ENCODE results near the gene HDAC5.

HDAC5 gene
- 96.4 to 112 (median 98.1) reads per million in 3 donors for total RNA-seq

GRCh38 chr17:44123356-44124117, at the start of gene HDAC5:
Gene HDAC5 (minus strand): TSS chr17:44123641. CDS start chr17:44117515, 6,126 bp downstream.
- peaks cover 14% of the 10 kb centered on the region for H3K4me1 ChIP-seq (ENCODE audit: control insufficient read depth, insufficient read depth, low read length, poor library complexity, severe bottlenecking)
- no peaks in the 10 kb centered on the region for H3K36me3 ChIP-seq (ENCODE audit: control insufficient read depth, insufficient read depth, low read length)
- DNase-seq, result peak; percentile 89 to 94 (median 93)
- peak within 1 kb of the TSS; percentile 94 for H3K4me3 ChIP-seq (ENCODE audit: insufficient read depth, low read depth, low read length, poor library complexity, severe bottlenecking)
- H3K27me3 ChIP-seq (replicated peaks; ENCODE audit: control insufficient read depth, insufficient read depth, low read length, poor library complexity, severe bottlenecking), result no peaks in the 10 kb centered on the region
- no peaks in the 10 kb centered on the region for H3K9me3 ChIP-seq (ENCODE audit: control insufficient read depth, low read length)
- peak within 1 kb of the TSS; percentile 70 for H3K27ac ChIP-seq (ENCODE audit: insufficient read depth, low read length, poor library complexity, severe bottlenecking)

- no peaks in the 10 kb centered on the region for H3K27me3 ChIP-seq (replicated peaks; ENCODE audit: control insufficient read depth, insufficient read depth, low read length, poor library complexity, severe bottlenecking)
- no peaks in the 10 kb centered on the region for H3K36me3 ChIP-seq (ENCODE audit: control insufficient read depth, insufficient read depth, low read length)
- DNase-seq, result no peak
- H3K4me3 ChIP-seq (ENCODE audit: insufficient read depth, low read depth, low read length, poor library complexity, severe bottlenecking), result no peak overlapping the region
- H3K9me3 ChIP-seq (ENCODE audit: control insufficient read depth, low read length), result no peaks in the 10 kb centered on the region
- H3K27ac ChIP-seq (ENCODE audit: insufficient read depth, low read length, poor library complexity, severe bottlenecking), result no peak overlapping the region
- no peaks in the 10 kb centered on the region for H3K4me1 ChIP-seq (ENCODE audit: control insufficient read depth, insufficient read depth, low read length, poor library complexity, severe bottlenecking)
These were observed 48.6 kb upstream of the HDAC5 start for GRCh38 chr17:44171931-44172455.

- Histone ChIP-seq H3K36me3 (ENCODE audit: control insufficient read depth, insufficient read depth, low read length) (no peaks in the 10 kb centered on the region), H3K9me3 (ENCODE audit: control insufficient read depth, low read length) (no peaks in the 10 kb centered on the region), H3K27ac (ENCODE audit: insufficient read depth, low read length, poor library complexity, severe bottlenecking) (no peak within 1 kb of the TSS), H3K27me3 (replicated peaks; ENCODE audit: control insufficient read depth, insufficient read depth, low read length, poor library complexity, severe bottlenecking) (no peaks in the 10 kb centered on the region), H3K4me3 (ENCODE audit: insufficient read depth, low read depth, low read length, poor library complexity, severe bottlenecking) (no peak within 1 kb of the TSS), H3K4me1 (ENCODE audit: control insufficient read depth, insufficient read depth, low read length, poor library complexity, severe bottlenecking) (no peaks in the 10 kb centered on the region)
- DNase-seq, result no peak
These were observed 47.2 kb upstream of the HDAC5 start, which contains the start of gene ASB16 for GRCh38 chr17:44170499-44171201. Gene ASB16 (plus strand): TSS chr17:44170704. CDS start chr17:44170790, 86 bp downstream.

- H3K4me1 ChIP-seq (ENCODE audit: control insufficient read depth, insufficient read depth, low read length, poor library complexity, severe bottlenecking), result no peaks in the 10 kb centered on the region
- H3K4me3 ChIP-seq (ENCODE audit: insufficient read depth, low read depth, low read length, poor library complexity, severe bottlenecking), result no peak overlapping the region
- H3K36me3 ChIP-seq (ENCODE audit: control insufficient read depth, insufficient read depth, low read length), result no peaks in the 10 kb centered on the region
- H3K9me3 ChIP-seq (ENCODE audit: control insufficient read depth, low read length), result no peaks in the 10 kb centered on the region
- no peaks in the 10 kb centered on the region for H3K27me3 ChIP-seq (replicated peaks; ENCODE audit: control insufficient read depth, insufficient read depth, low read length, poor library complexity, severe bottlenecking)
- H3K27ac ChIP-seq (ENCODE audit: insufficient read depth, low read length, poor library complexity, severe bottlenecking), result no peak overlapping the region
- DNase-seq, result no peak
These were observed 46.7 kb upstream of the HDAC5 start for GRCh38 chr17:44170135-44170498.

GRCh38 chr17:44167181-44167861, 43.9 kb upstream of the HDAC5 start:
- H3K36me3 ChIP-seq (ENCODE audit: control insufficient read depth, insufficient read depth, low read length), result no peaks in the 10 kb centered on the region

GRCh38 chr17:44164476-44164875, 41.0 kb upstream of the HDAC5 start:
- no peak overlapping the region for H3K27ac ChIP-seq (ENCODE audit: insufficient read depth, low read length, poor library complexity, severe bottlenecking)
- no peaks in the 10 kb centered on the region for H3K9me3 ChIP-seq (ENCODE audit: control insufficient read depth, low read length)
- no peaks in the 10 kb centered on the region for H3K4me1 ChIP-seq (ENCODE audit: control insufficient read depth, insufficient read depth, low read length, poor library complexity, severe bottlenecking)
- H3K27me3 ChIP-seq (replicated peaks; ENCODE audit: control insufficient read depth, insufficient read depth, low read length, poor library complexity, severe bottlenecking), result no peaks in the 10 kb centered on the region
- no peak overlapping the region for H3K4me3 ChIP-seq (ENCODE audit: insufficient read depth, low read depth, low read length, poor library complexity, severe bottlenecking)
- H3K36me3 ChIP-seq (ENCODE audit: control insufficient read depth, insufficient read depth, low read length), result no peaks in the 10 kb centered on the region
- no peak for DNase-seq

More at GRCh38 chr17:44167181-44167861, 43.9 kb upstream of the HDAC5 start:
- no peaks in the 10 kb centered on the region for H3K4me1 ChIP-seq (ENCODE audit: control insufficient read depth, insufficient read depth, low read length, poor library complexity, severe bottlenecking)
- H3K27me3 ChIP-seq (replicated peaks; ENCODE audit: control insufficient read depth, insufficient read depth, low read length, poor library complexity, severe bottlenecking), result no peaks in the 10 kb centered on the region
- H3K27ac ChIP-seq (ENCODE audit: insufficient read depth, low read length, poor library complexity, severe bottlenecking), result no peak overlapping the region
- H3K4me3 ChIP-seq (ENCODE audit: insufficient read depth, low read depth, low read length, poor library complexity, severe bottlenecking), result no peak overlapping the region
- DNase-seq, result no peak
- H3K9me3 ChIP-seq (ENCODE audit: control insufficient read depth, low read length), result no peaks in the 10 kb centered on the region

- DNase-seq, result peak; percentile 8 to 49 (median 21)
- Histone ChIP-seq H3K36me3 (ENCODE audit: control insufficient read depth, insufficient read depth, low read length) (no peaks in the 10 kb centered on the region), H3K27me3 (replicated peaks; ENCODE audit: control insufficient read depth, insufficient read depth, low read length, poor library complexity, severe bottlenecking) (no peaks in the 10 kb centered on the region), H3K9me3 (ENCODE audit: control insufficient read depth, low read length) (no peaks in the 10 kb centered on the region), H3K4me3 (ENCODE audit: insufficient read depth, low read depth, low read length, poor library complexity, severe bottlenecking) (no peak overlapping the region), H3K4me1 (ENCODE audit: control insufficient read depth, insufficient read depth, low read length, poor library complexity, severe bottlenecking) (no peaks in the 10 kb centered on the region), H3K27ac (ENCODE audit: insufficient read depth, low read length, poor library complexity, severe bottlenecking) (peak overlapping the region; percentile 42)
These were observed 36.2 kb upstream of the HDAC5 start for GRCh38 chr17:44159519-44160210.

- Histone ChIP-seq H3K36me3 (ENCODE audit: control insufficient read depth, insufficient read depth, low read length) (no peaks in the 10 kb centered on the region), H3K27me3 (replicated peaks; ENCODE audit: control insufficient read depth, insufficient read depth, low read length, poor library complexity, severe bottlenecking) (no peaks in the 10 kb centered on the region)
These were observed 32.0 kb upstream of the HDAC5 start for GRCh38 chr17:44155488-44155887.

GRCh38 chr17:44152875-44153274, 29.4 kb upstream of the HDAC5 start:
- Histone ChIP-seq H3K27ac (ENCODE audit: insufficient read depth, low read length, poor library complexity, severe bottlenecking) (no peak overlapping the region), H3K4me1 (ENCODE audit: control insufficient read depth, insufficient read depth, low read length, poor library complexity, severe bottlenecking) (no peaks in the 10 kb centered on the region), H3K4me3 (ENCODE audit: insufficient read depth, low read depth, low read length, poor library complexity, severe bottlenecking) (no peak overlapping the region), H3K36me3 (ENCODE audit: control insufficient read depth, insufficient read depth, low read length) (no peaks in the 10 kb centered on the region), H3K27me3 (replicated peaks; ENCODE audit: control insufficient read depth, insufficient read depth, low read length, poor library complexity, severe bottlenecking) (no peaks in the 10 kb centered on the region), H3K9me3 (ENCODE audit: control insufficient read depth, low read length) (no peaks in the 10 kb centered on the region)
- no peak for DNase-seq

More at GRCh38 chr17:44155488-44155887, 32.0 kb upstream of the HDAC5 start:
- DNase-seq, result no peak
- Histone ChIP-seq H3K9me3 (ENCODE audit: control insufficient read depth, low read length) (no peaks in the 10 kb centered on the region), H3K4me3 (ENCODE audit: insufficient read depth, low read depth, low read length, poor library complexity, severe bottlenecking) (no peak overlapping the region), H3K4me1 (ENCODE audit: control insufficient read depth, insufficient read depth, low read length, poor library complexity, severe bottlenecking) (no peaks in the 10 kb centered on the region), H3K27ac (ENCODE audit: insufficient read depth, low read length, poor library complexity, severe bottlenecking) (no peak overlapping the region)
